SK-N-SH (cell line): ENCODE data around the gene SPTBN5. TPM values are rescaled to one million over a fixed set of nuclear protein-coding genes. Genes with fewer than 3 reads are reported as not detected.

Experiments used
- CTCF ChIA-PET: fragments of 300-600, 350-600 bp; formaldehyde crosslinking; extraction: SDS; loops from one replicate; lab custom pipeline; 2021; lab: Yijun Ruan, JAX
- POLR2A ChIA-PET: fragments of 350-600 bp; sonication (Branson Sonifier 250); formaldehyde crosslinking; extraction: SDS; loops from one replicate; lab custom pipeline; 2020; ENCODE audit warnings: antibody characterized with exemption, inconsistent platforms; lab: Yijun Ruan, JAX
- DNase-seq: peaks from one replicate; pipeline ENCODE4 v3.0.0; 2012
- H2AFZ ChIP-seq: fragments of 200-600 bp; sonication (generic); 2 replicates; pipeline ENCODE4 v1.8.1; 2016; ENCODE audit warnings: antibody characterized with exemption, mild to moderate bottlenecking, low read depth
- H3F3A ChIP-seq: fragments of 200-600 bp; sonication (generic); replicated peaks from 2 replicates; pipeline ENCODE3; 2016; ENCODE audit warnings: antibody characterized with exemption, mild to moderate bottlenecking; ENCODE audit not compliant: insufficient read depth
- H3K27ac ChIP-seq, 2 experiments: fragments of 200-500 bp in 1 of 2; fragments of 200-600 bp in 1 of 2; sonication (Bioruptor generic) in 1 of 2; sonication (generic), shearing (Covaris generic) in 1 of 2; 2 replicates each; pipeline versions ENCODE4 v1.5.1 to v1.6.1; 2014 to 2016; ENCODE audit warnings: low read depth in 2 of 2, inconsistent platforms in 1 of 2, low read length in 1 of 2, mild to moderate bottlenecking in 1 of 2, mixed read lengths in 1 of 2
- H3K27me3 ChIP-seq: fragments of 200-600 bp; sonication (generic), shearing (Covaris generic); 2 replicates; pipeline ENCODE4 v1.6.1; 2016; ENCODE audit warnings: mixed run types; ENCODE audit not compliant: insufficient read depth
- H3K36me3 ChIP-seq, 2 experiments: fragments of 200-500 bp in 1 of 2; fragments of 200-600 bp in 1 of 2; sonication (Bioruptor generic) in 1 of 2; sonication (generic) in 1 of 2; replicated peaks in 1 of 2; 2 replicates each; pipeline versions ENCODE3 to v1.5.1; 2014 to 2016; ENCODE audit warnings: low read length in 1 of 2, mild to moderate bottlenecking in 1 of 2; ENCODE audit not compliant: insufficient read depth in 2 of 2, control insufficient read depth in 1 of 2
- H3K4me1 ChIP-seq, 2 experiments: fragments of 200-500 bp in 1 of 2; fragments of 200-600 bp in 1 of 2; sonication (Bioruptor generic) in 1 of 2; sonication (generic), shearing (Covaris generic) in 1 of 2; 2 replicates each; pipeline versions ENCODE4 v1.5.1 to v1.6.1; 2014 to 2016; ENCODE audit warnings: low read depth in 1 of 2, low read length in 1 of 2, mixed run types in 1 of 2; ENCODE audit not compliant: insufficient read depth in 2 of 2, control insufficient read depth in 1 of 2
- H3K4me2 ChIP-seq: fragments of 200-600 bp; sonication (generic), shearing (Covaris generic); 2 replicates; pipeline ENCODE4 v1.6.1; 2017; ENCODE audit warnings: mixed run types
- H3K4me3 ChIP-seq, 2 experiments: fragments of 200-500 bp in 1 of 2; fragments of 200-600 bp in 1 of 2; sonication (Bioruptor generic) in 1 of 2; sonication (generic), shearing (Covaris generic) in 1 of 2; 2 replicates each; pipeline versions ENCODE4 v1.5.1 to v1.8.1; 2014 to 2016; ENCODE audit warnings: low read depth in 2 of 2, inconsistent platforms in 1 of 2, low read length in 1 of 2, mild to moderate bottlenecking in 1 of 2, mixed read lengths in 1 of 2, moderate library complexity in 1 of 2
- H3K79me2 ChIP-seq: fragments of 200-600 bp; sonication (generic); 2 replicates; pipeline ENCODE4 v1.8.1; 2017; ENCODE audit warnings: mild to moderate bottlenecking; ENCODE audit not compliant: insufficient read depth
- H3K9ac ChIP-seq: fragments of 200-600 bp; sonication (generic); 2 replicates; pipeline ENCODE4 v1.6.1; 2017; ENCODE audit warnings: mixed run types
- H3K9me2 ChIP-seq: fragments of 200-600 bp; sonication (generic); 2 replicates; pipeline ENCODE4 v1.6.1; 2017; ENCODE audit warnings: mixed run types
- H3K9me3 ChIP-seq: fragments of 200-600 bp; sonication (generic); 2 replicates; pipeline ENCODE4 v1.6.1; 2017; ENCODE audit warnings: mixed run types, mild to moderate bottlenecking, moderate library complexity
- H4K20me1 ChIP-seq: fragments of 200-600 bp; sonication (generic); 2 replicates; pipeline ENCODE4 v1.6.1; 2017; ENCODE audit warnings: mild to moderate bottlenecking, mixed run types; ENCODE audit not compliant: insufficient read depth
- CHD2 ChIP-seq: fragments of 150-350 bp; IDR thresholded peaks from 2 replicates; pipeline ENCODE4 v1.6.1; 2018; ENCODE audit warnings: low read length; ENCODE audit not compliant: partially characterized antibody
- FOSL2 ChIP-seq: IDR thresholded peaks from 2 replicates; pipeline ENCODE4 v1.4.0; 2012; ENCODE audit warnings: low read depth, mild to moderate bottlenecking, moderate library complexity, borderline replicate concordance
- GABPA ChIP-seq: IDR thresholded peaks from 2 replicates; pipeline ENCODE4 v1.4.0; 2012; ENCODE audit warnings: low read depth, mild to moderate bottlenecking
- GATA2 ChIP-seq: sonication (generic); formaldehyde crosslinking; IDR thresholded peaks from 2 replicates; pipeline ENCODE4 v1.5.0; 2020; ENCODE audit warnings: mild to moderate bottlenecking, missing genetic modification reagents
- POLR2AphosphoS5 ChIP-seq: IDR thresholded peaks from 2 replicates; pipeline ENCODE4 v1.6.1; 2012; ENCODE audit warnings: low read depth, low read length
- RAD21 ChIP-seq: IDR thresholded peaks from 2 replicates; pipeline ENCODE4 v1.6.1; 2012; ENCODE audit warnings: mild to moderate bottlenecking, low read length
- REST ChIP-seq: IDR thresholded peaks from 2 replicates; pipeline ENCODE4 v1.6.1; 2012; ENCODE audit warnings: mild to moderate bottlenecking, low read depth, low read length, moderate library complexity
- RFX5 ChIP-seq: IDR thresholded peaks from 2 replicates; pipeline ENCODE4 v1.6.1; 2012; ENCODE audit warnings: mild to moderate bottlenecking, improper control_type of control experiment, low read length
- SIN3A ChIP-seq: IDR thresholded peaks from 2 replicates; pipeline ENCODE4 v1.6.1; 2012; ENCODE audit warnings: low read depth, mild to moderate bottlenecking, low read length, moderate library complexity, borderline replicate concordance
- USF2 ChIP-seq: fragments of 150-350 bp; IDR thresholded peaks from 2 replicates; pipeline ENCODE4 v1.6.1; 2017; ENCODE audit warnings: antibody characterized with exemption, low read length, low read depth, borderline replicate concordance
- YY1 ChIP-seq: IDR thresholded peaks from 2 replicates; pipeline ENCODE4 v1.4.0; 2012; ENCODE audit warnings: low read depth, mild to moderate bottlenecking
- WGBS: methylation state at CpG from one replicate; pipeline ENCODE4 v1.1.6; 2017; ENCODE audit warnings: low lambda C conversion rate; 5-methylcytosine and 5-hydroxymethylcytosine counted together
- polyA plus RNA-seq, 3 experiments: library from polyadenylated mRNA; depleted of rRNA; stranded (reverse); fragments of >200 nt; gene quantifications; 2 replicates each; pipeline ENCODE4 v1.2.3, GENCODE V29; 2012
- TF ChIP-seq, protein P1 (sequence below): fragments of 150-350 bp; IDR thresholded peaks from 2 replicates; pipeline ENCODE4 v1.6.1; 2016; ENCODE audit warnings: mild to moderate bottlenecking, low read depth, low read length
- TF ChIP-seq, protein P2 (sequence below): IDR thresholded peaks from 2 replicates; pipeline ENCODE4 v1.4.0; 2012; ENCODE audit warnings: low read depth
- TF ChIP-seq, protein P3 (sequence below): fragments of 200-600 bp; sonication (generic); IDR thresholded peaks from 2 replicates; pipeline ENCODE4 v1.6.1; 2017; ENCODE audit warnings: antibody characterized with exemption, mild to moderate bottlenecking, moderate library complexity

Gene SPTBN5
- polyA plus RNA-seq, 1 of the 3 experiments (the other 2 are of a cell fraction): 0.23 TPM

DNA sequence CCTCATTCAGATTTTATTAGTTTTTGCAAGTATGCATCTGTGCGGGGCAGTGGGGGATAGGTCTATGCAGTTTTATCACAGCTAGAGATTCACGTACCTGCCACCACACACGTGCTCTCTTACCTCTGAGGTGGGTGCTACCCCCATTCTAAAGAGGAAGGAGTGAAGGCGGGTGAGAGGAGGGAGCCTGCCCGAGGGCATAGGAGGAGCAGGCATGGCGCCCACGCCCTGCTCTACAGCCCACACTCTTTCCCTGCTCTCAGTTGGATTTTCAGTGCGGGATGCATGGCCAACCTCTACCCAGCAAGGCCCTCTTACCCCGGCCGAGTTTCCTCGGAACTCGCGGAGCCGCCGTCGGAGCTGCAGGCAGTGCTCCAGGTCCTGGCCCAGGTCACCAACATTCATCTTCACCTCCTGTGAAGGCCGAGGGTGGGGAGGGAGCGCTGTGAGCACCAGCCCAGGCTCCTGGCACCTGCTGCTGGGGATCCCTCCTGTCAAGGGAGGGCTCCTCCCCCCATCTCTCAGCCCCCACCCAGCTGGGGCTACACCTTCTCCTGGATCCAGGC is 28.3 kb downstream of the SPTBN5 start:
- 79% methylated on average over 12 of the region's 18 CpGs for WGBS
- Histone ChIP-seq H3K4me2 (no peak overlapping the region), H3K4me3 (no peak overlapping the region), H3K27me3 (no peaks in the 10 kb centered on the region), H3K9me2 (no peaks in the 10 kb centered on the region), H3K36me3 (no peaks in the 10 kb centered on the region), H3K9ac (no peak overlapping the region), H3K4me1 (peaks cover 0 to 30% of the 10 kb centered on the region in 2 experiments; a peak in 1 of 4 replicates), H3K9me3 (no peaks in the 10 kb centered on the region), H4K20me1 (no peaks in the 10 kb centered on the region), H3K79me2 (no peaks in the 10 kb centered on the region), H2AFZ (no peak overlapping the region), H3F3A (no peaks in the 10 kb centered on the region), H3K27ac (no peak overlapping the region)
- ChIA-PET POLR2A (no interaction called here), CTCF (interaction anchor here (0.7 to 2.7 kb wide), 3 partner anchors 13 to 39 kb away, joined by 3 to 18 read pairs (median 4); no protein-coding TSS in a partner anchor)
- no peak for DNase-seq
- TF ChIP-seq USF2 (no peak), GABPA (no peak), CHD2 (no peak), POLR2AphosphoS5 (no peak), SIN3A (no peak), RAD21 (no peak), YY1 (no peak), FOSL2 (no peak)

- no peaks in the 10 kb centered on the region for H3K79me2 ChIP-seq
- peaks cover 0 to 30% of the 10 kb centered on the region in 2 experiments; a peak in 1 of 4 replicates for H3K4me1 ChIP-seq
- no peaks in the 10 kb centered on the region for H3K36me3 ChIP-seq
- CTCF ChIA-PET: interaction anchor here (2.5 kb wide), 1 partner anchor 41 kb away, joined by 15 read pairs; no protein-coding TSS in a partner anchor
- no peaks in the 10 kb centered on the region for H3K27me3 ChIP-seq
- no peak for DNase-seq
- H3K9me3 ChIP-seq: no peaks in the 10 kb centered on the region
- POLR2A ChIA-PET: interaction anchor here (0.6 to 1.7 kb wide), 3 partner anchors 9 to 14 kb away, joined by 3 to 6 read pairs (median 3); no protein-coding TSS in a partner anchor
- H2AFZ ChIP-seq: no peak overlapping the region
- H3K4me3 ChIP-seq: no peak overlapping the region
- H3K4me2 ChIP-seq: no peak overlapping the region
- no peaks in the 10 kb centered on the region for H3F3A ChIP-seq
- TF ChIP-seq, protein P1, sequence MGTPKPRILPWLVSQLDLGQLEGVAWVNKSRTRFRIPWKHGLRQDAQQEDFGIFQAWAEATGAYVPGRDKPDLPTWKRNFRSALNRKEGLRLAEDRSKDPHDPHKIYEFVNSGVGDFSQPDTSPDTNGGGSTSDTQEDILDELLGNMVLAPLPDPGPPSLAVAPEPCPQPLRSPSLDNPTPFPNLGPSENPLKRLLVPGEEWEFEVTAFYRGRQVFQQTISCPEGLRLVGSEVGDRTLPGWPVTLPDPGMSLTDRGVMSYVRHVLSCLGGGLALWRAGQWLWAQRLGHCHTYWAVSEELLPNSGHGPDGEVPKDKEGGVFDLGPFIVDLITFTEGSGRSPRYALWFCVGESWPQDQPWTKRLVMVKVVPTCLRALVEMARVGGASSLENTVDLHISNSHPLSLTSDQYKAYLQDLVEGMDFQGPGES: no peak
- TF ChIP-seq GATA2: no peak
- TF ChIP-seq, protein P2, sequence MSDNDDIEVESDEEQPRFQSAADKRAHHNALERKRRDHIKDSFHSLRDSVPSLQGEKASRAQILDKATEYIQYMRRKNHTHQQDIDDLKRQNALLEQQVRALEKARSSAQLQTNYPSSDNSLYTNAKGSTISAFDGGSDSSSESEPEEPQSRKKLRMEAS: no peak
- TF ChIP-seq CHD2: no peak
- no peak for TF ChIP-seq RFX5
- TF ChIP-seq, protein P3, sequence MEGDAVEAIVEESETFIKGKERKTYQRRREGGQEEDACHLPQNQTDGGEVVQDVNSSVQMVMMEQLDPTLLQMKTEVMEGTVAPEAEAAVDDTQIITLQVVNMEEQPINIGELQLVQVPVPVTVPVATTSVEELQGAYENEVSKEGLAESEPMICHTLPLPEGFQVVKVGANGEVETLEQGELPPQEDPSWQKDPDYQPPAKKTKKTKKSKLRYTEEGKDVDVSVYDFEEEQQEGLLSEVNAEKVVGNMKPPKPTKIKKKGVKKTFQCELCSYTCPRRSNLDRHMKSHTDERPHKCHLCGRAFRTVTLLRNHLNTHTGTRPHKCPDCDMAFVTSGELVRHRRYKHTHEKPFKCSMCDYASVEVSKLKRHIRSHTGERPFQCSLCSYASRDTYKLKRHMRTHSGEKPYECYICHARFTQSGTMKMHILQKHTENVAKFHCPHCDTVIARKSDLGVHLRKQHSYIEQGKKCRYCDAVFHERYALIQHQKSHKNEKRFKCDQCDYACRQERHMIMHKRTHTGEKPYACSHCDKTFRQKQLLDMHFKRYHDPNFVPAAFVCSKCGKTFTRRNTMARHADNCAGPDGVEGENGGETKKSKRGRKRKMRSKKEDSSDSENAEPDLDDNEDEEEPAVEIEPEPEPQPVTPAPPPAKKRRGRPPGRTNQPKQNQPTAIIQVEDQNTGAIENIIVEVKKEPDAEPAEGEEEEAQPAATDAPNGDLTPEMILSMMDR: no peak
- TF ChIP-seq REST: no peak
- no peak for TF ChIP-seq FOSL2
- H3K9me2 ChIP-seq: no peaks in the 10 kb centered on the region
- H4K20me1 ChIP-seq: no peaks in the 10 kb centered on the region
- no peak overlapping the region; a peak in 1 of 4 replicates for H3K27ac ChIP-seq
- WGBS: 88% methylated on average over 16 of the region's 19 CpGs
- H3K9ac ChIP-seq: no peak overlapping the region
Measured at GRCh38 chr15:41862515-41863116, 31.2 kb downstream of the SPTBN5 start.
